PC-3 (cell line): Measurements from ENCODE around the gene REEP1. TPM values are rescaled to one million over a fixed set of nuclear protein-coding genes. Genes with fewer than 3 reads are reported as not detected.

Experiments used
- ATAC-seq: fragments of 200-7000 bp; cut with Tn5 transposase; 2 replicates; pipeline ENCODE4 v1.9.1; 2020; ENCODE audit warnings: mild to moderate bottlenecking, moderate library complexity
- BruUV-seq: library from RNA; stranded (reverse); fragments of 400-500 nt; replicated peaks from 2 replicates; lab custom pipeline; 2021; lab: Mats Ljungman, UMichigan
- CTCF ChIA-PET: fragments of 300-600 bp; sonication (Branson Sonifier 250); formaldehyde crosslinking; loops from one replicate; lab custom pipeline; 2022; ENCODE audit warnings: antibody characterized with exemption; lab: Charles Lee
- POLR2A ChIA-PET: fragments of 300-600 bp; sonication (Branson Sonifier 250); formaldehyde crosslinking; loops from one replicate; lab custom pipeline; 2022; ENCODE audit warnings: antibody characterized with exemption; ENCODE audit not compliant: unreplicated experiment; lab: Charles Lee
- DNase-seq: peaks from one replicate; pipeline ENCODE4 v3.0.0-alpha.2; 2015
- H2AFZ ChIP-seq: fragments of 300-600 bp; sonication (generic); 2 replicates; pipeline ENCODE4 v1.6.0; 2016; ENCODE audit warnings: antibody characterized with exemption, low read length
- H3F3A ChIP-seq: fragments of 300-600 bp; sonication (generic); one replicate; pipeline ENCODE4 v1.6.0; 2017; ENCODE audit warnings: antibody characterized with exemption, low read length, control low read depth, mild to moderate bottlenecking; ENCODE audit not compliant: unreplicated experiment
- H3K27ac ChIP-seq: fragments of 300-600 bp; sonication (generic); 2 replicates; pipeline ENCODE4 v1.5.1; 2016; ENCODE audit warnings: mild to moderate bottlenecking, low read length
- H3K27me3 ChIP-seq: fragments of 300-600 bp; sonication (generic); 2 replicates; pipeline ENCODE4 v1.6.1; 2016; ENCODE audit warnings: low read length, mixed read lengths
- H3K36me3 ChIP-seq: fragments of 300-600 bp; sonication (generic); 2 replicates; pipeline ENCODE4 v1.6.1; 2016; ENCODE audit warnings: low read depth, mixed run types, low read length, mixed read lengths
- H3K4me1 ChIP-seq: fragments of 300-600 bp; sonication (generic); 2 replicates; pipeline ENCODE4 v1.5.1; 2016; ENCODE audit warnings: low read length; ENCODE audit not compliant: insufficient read depth
- H3K4me2 ChIP-seq: fragments of 300-600 bp; sonication (generic); 2 replicates; pipeline ENCODE4 v1.6.0; 2016; ENCODE audit warnings: low read length
- H3K4me3 ChIP-seq: fragments of 300-600 bp; sonication (generic); 2 replicates; pipeline ENCODE4 v1.5.1; 2016; ENCODE audit warnings: mild to moderate bottlenecking, low read length, mixed read lengths
- H3K79me2 ChIP-seq: fragments of 300-600 bp; sonication (generic); 2 replicates; pipeline ENCODE4 v1.6.1; 2017; ENCODE audit warnings: low read length, mixed read lengths
- H3K9ac ChIP-seq: fragments of 300-600 bp; sonication (generic); 2 replicates; pipeline ENCODE4 v1.6.0; 2016; ENCODE audit warnings: mild to moderate bottlenecking, low read length
- H3K9me2 ChIP-seq: fragments of 300-600 bp; sonication (generic); replicated peaks from 2 replicates; pipeline ENCODE4 v1.6.1; 2016; ENCODE audit warnings: mixed run types, low read length, mixed read lengths
- H3K9me3 ChIP-seq: fragments of 300-600 bp; sonication (generic); 2 replicates; pipeline ENCODE4 v1.6.1; 2016; ENCODE audit warnings: low read length, mixed read lengths
- H4K20me1 ChIP-seq: fragments of 300-600 bp; sonication (generic); 2 replicates; pipeline ENCODE4 v1.6.1; 2016; ENCODE audit warnings: low read length, mixed read lengths
- EZH2 ChIP-seq: fragments of 300-600 bp; sonication (generic); IDR thresholded peaks from one replicate; pipeline ENCODE4 v1.6.1; 2017; ENCODE audit warnings: antibody characterized with exemption, mild to moderate bottlenecking, low read length; ENCODE audit not compliant: unreplicated experiment
- EZH2phosphoT487 ChIP-seq: fragments of 300-600 bp; sonication (generic); IDR thresholded peaks from 2 replicates; pipeline ENCODE4 v1.6.1; 2018; ENCODE audit warnings: mild to moderate bottlenecking, antibody characterized with exemption, low read length, borderline replicate concordance
- intact Hi-C: fragments of 100-400 bp; cut with micrococcal nuclease; formaldehyde crosslinking; loops from 2 replicates; pipeline ENCODE4 v1.9.0; 2023
- total RNA-seq: library from RNA; depleted of rRNA; stranded (reverse); fragments of >200 nt; gene quantifications from 2 replicates; pipeline ENCODE4 v1.2.3, GENCODE V29; 2014
- TF ChIP-seq, protein P1 (sequence below): fragments of 300-600 bp; sonication (generic); conservative IDR thresholded peaks from 2 replicates; pipeline ENCODE4 v1.5.1; 2017; ENCODE audit warnings: antibody characterized with exemption, low read depth, mild to moderate bottlenecking, low read length

REEP1 gene
- total RNA-seq, 1 experiment from 2014 or later = not detected

- Histone ChIP-seq H3K4me3 (no peak overlapping the region), H3K27me3 (no peaks in the 10 kb centered on the region), H3K79me2 (no peaks in the 10 kb centered on the region), H3K4me1 (no peaks in the 10 kb centered on the region), H3F3A (no peaks in the 10 kb centered on the region), H3K9me2 (no peaks in the 10 kb centered on the region), H3K9me3 (no peaks in the 10 kb centered on the region), H3K36me3 (peaks cover 42% of the 10 kb centered on the region; the same call in 1 of the 2 replicates), H3K9ac (no peak overlapping the region), H3K4me2 (no peak overlapping the region), H4K20me1 (no peaks in the 10 kb centered on the region), H2AFZ (no peak overlapping the region), H3K27ac (peak overlapping the region; percentile 40)
- intact Hi-C loops = no loop called here
- ChIA-PET POLR2A (no interaction called here), CTCF (interaction anchor here (1.2 kb wide), 1 partner anchor 159 kb away, joined by 3 read pairs; no protein-coding TSS in a partner anchor)
- DNase-seq (no peak), ATAC-seq (no peak)
- BruUV-seq = no TSS peak
- TF ChIP-seq EZH2phosphoT487 (no peak), EZH2 (no peak)
- TF ChIP-seq, protein P1, sequence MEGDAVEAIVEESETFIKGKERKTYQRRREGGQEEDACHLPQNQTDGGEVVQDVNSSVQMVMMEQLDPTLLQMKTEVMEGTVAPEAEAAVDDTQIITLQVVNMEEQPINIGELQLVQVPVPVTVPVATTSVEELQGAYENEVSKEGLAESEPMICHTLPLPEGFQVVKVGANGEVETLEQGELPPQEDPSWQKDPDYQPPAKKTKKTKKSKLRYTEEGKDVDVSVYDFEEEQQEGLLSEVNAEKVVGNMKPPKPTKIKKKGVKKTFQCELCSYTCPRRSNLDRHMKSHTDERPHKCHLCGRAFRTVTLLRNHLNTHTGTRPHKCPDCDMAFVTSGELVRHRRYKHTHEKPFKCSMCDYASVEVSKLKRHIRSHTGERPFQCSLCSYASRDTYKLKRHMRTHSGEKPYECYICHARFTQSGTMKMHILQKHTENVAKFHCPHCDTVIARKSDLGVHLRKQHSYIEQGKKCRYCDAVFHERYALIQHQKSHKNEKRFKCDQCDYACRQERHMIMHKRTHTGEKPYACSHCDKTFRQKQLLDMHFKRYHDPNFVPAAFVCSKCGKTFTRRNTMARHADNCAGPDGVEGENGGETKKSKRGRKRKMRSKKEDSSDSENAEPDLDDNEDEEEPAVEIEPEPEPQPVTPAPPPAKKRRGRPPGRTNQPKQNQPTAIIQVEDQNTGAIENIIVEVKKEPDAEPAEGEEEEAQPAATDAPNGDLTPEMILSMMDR = no peak
Observed at GRCh38 chr2:86213699-86214502, 123.5 kb downstream of the REEP1 start.

GRCh38 chr2:86213056-86213455, 124.4 kb downstream of the REEP1 start:
- intact Hi-C loops = no loop called here
- peaks cover 47% of the 10 kb centered on the region; the same call in 1 of the 2 replicates for H3K36me3 ChIP-seq
- no TSS peak for BruUV-seq
- peak overlapping the region; percentile 40 for H3K27ac ChIP-seq
- TF ChIP-seq, protein P1 = no peak
- TF ChIP-seq EZH2 = no peak
- H4K20me1 ChIP-seq = no peaks in the 10 kb centered on the region
- H2AFZ ChIP-seq = no peak overlapping the region
- no peaks in the 10 kb centered on the region for H3F3A ChIP-seq
- H3K9me3 ChIP-seq = no peaks in the 10 kb centered on the region
- ChIA-PET POLR2A (no interaction called here), CTCF (interaction anchor here (0.5 to 1.2 kb wide), 2 partner anchors 160 to 306 kb away, joined by 3 read pairs; no protein-coding TSS in a partner anchor)
- H3K4me3 ChIP-seq = no peak overlapping the region
- H3K4me1 ChIP-seq = no peaks in the 10 kb centered on the region
- DNase-seq (peak; percentile 11), ATAC-seq (peak; percentile 93)
- no peaks in the 10 kb centered on the region for H3K27me3 ChIP-seq
- no peaks in the 10 kb centered on the region for H3K79me2 ChIP-seq
- H3K9me2 ChIP-seq = no peaks in the 10 kb centered on the region
- H3K9ac ChIP-seq = no peak overlapping the region
- no peak overlapping the region for H3K4me2 ChIP-seq

GRCh38 chr2:86211796-86212188, 125.6 kb downstream of the REEP1 start:
- no peaks in the 10 kb centered on the region for H3K9me2 ChIP-seq
- no peak overlapping the region for H3K27ac ChIP-seq
- no peak for ATAC-seq
- BruUV-seq = no TSS peak
- H3K36me3 ChIP-seq = peaks cover 55% of the 10 kb centered on the region
- ChIA-PET POLR2A (no interaction called here), CTCF (no interaction called here)
- no peaks in the 10 kb centered on the region for H3K9me3 ChIP-seq
- H3K4me1 ChIP-seq = no peaks in the 10 kb centered on the region
- no peak for DNase-seq
- H3K4me2 ChIP-seq = no peak overlapping the region
- intact Hi-C loops = no loop called here
- TF ChIP-seq EZH2phosphoT487 (no peak), EZH2 (no peak)
- TF ChIP-seq, protein P1 = no peak
- no peaks in the 10 kb centered on the region for H3F3A ChIP-seq
- H4K20me1 ChIP-seq = no peaks in the 10 kb centered on the region
- H3K27me3 ChIP-seq = no peaks in the 10 kb centered on the region
- no peaks in the 10 kb centered on the region for H3K79me2 ChIP-seq
- no peak overlapping the region for H3K4me3 ChIP-seq
- no peak overlapping the region for H3K9ac ChIP-seq
- no peak overlapping the region for H2AFZ ChIP-seq
